Inflammatory macrophage treated with lipopolysaccharide for 1 hour (primary cell): ENCODE results near the gene TIPIN.
A peak's percentile ranks its signal among the peaks of the same experiment; 100 is the strongest.

Experiments
- DNase-seq, 2 donors: peaks; one replicate each; pipeline ENCODE4 v3.0.0-alpha.2; 2020 to 2022

Gene TIPIN

DNA sequence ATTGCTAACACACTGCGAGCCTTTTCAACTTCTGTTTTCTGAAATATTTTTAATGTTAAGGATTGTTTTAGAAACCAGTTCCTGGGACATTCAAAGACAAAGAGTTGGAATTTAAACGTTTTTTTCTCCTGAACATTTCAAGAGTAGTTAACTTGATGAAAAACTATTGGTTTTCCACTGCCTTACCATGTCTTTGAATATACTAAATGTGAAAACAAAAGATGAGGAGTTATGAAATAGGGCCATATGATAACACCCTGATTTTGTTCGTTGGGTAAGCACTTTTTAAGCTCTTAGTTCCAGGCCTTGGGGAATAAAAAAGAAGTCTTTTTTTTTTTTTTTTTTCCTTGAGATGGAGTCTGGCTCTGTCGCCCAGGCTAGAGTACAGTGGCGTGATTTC, 60.3 kb downstream of the TIPIN start:
- no peak for DNase-seq

DNA sequence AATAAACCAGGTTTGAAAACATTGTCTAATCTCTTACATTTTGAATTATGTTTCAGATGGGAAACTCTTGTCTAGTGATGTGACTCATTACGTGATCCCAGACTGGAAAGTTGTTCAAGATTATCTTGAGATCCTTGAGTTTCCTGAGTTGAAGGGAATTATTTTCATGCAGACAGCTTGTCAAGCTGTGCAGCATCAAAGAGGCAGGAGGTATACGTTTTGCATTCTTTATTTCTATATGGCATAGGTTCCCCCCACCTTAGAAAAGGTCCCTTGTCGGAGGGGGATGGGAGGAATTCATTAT, 61.6 kb downstream of the TIPIN start:
- no peak for DNase-seq

DNA sequence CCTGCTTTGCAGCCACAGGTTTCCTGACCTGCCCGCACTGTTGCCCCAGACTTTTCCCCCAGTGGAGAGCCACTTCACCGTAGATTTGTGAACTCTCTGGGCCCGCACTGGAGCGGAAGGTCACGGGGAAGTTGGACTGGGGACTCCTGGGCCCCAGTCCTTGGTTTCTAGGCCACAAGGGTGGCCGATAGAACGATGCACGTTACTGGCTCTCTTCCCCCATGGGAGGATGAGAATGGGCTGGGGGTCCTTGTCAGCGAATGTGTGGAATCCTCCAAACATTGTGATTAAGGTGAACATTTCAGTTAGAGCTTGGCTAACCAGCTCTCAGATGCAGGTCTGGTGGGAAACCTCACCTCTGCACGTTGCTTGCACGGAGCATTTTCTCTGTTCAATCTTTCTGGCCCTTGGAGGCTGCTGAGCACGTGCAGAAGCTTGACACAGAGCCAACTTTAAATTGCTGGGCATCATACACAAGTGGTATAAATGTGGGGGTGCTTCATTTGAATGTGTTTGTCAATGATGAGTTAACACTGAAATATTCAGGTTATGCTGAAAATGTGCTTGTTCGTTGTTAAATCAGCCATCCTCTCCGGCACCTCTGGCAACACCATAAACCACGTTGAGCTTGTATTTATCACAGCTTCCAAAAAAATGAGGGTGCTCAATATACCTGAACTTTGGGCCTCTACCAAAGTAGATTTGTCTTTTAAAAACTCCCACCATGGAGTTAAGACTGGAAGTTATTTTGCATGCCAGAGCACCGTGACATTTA, 62.1 kb downstream of the TIPIN start:
- no peak for DNase-seq

DNA sequence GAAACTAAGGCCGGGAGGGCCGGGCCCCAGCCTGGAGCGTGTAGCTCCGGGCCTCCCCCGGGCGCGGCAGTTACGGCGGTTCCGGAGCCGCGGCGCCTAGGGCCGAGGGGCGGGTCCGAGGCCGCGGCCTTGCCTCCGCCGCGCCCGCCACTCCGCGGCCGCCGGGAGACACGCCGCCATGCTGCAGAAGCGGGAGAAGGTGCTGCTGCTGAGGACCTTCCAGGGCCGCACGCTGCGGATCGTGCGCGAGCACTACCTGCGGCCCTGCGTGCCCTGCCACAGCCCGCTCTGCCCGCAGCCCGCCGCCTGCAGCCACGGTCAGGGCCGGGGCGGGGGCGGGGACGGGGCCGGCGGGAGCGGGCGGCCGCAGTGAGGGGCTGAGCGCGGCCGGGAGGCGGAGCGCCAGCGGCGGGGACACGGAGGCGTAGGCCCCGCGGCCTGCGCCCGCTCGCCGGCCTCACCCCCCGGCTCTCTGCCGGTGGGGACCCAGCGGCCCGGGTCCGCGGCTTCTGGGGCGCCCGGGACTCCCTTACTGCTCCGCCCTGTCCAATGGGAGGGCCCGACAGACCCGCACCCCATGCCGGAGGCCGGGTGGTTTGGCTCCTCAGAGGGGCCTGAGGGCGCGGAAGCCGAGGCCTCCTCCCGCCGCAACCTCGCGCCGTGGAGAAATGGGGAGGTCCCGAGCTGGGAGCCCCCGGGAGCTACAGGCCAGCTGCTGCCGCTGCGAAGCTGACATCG, 62.9 kb downstream of the TIPIN start, which contains the start of gene DIS3L:
DIS3L (plus strand) TSS at position 150 of the 738 bp plus-strand sequence; CDS start at position 179, 29 bp downstream.
- peak; percentile 57 to 60 for DNase-seq

DNA sequence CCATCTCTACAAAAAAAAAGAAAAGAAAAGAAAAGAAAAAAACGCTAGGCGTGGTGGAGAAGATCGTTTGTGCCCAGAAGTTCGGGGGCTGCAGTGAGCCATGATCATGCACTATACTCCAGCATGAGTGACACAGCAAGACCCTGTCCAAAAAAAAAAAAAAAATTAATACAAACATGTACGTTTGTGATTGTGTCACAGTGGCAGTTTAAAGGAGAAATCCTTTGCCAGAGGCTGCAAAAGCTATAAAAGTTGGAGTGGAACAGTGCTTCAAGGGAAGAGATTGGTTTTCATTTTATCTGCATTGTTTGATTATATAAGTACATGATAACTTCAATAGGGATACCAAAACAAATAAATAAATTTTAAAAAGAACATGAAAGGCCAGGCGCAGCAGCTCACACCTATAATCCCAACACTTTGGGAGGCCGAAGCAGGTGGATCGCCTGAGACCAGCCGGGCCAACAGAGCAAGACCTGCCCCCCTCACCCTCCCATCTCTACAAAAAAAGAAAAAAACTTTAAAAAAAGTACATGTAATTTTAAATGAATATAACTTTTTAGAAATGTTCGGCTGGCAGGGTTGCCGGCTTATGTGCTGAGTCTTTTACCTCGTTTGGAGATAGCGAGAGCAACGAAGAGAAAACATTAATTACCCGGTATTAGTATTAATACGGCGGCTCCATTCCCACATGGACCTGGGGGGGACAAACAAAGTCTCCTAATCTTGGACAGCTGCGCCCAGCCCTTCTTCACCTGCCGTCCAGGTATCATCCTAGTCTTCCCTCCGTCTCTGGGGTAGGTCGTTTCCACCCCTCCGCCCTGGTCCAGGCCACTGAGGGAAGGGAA, 63.7 kb downstream of the TIPIN start:
- no peak for DNase-seq

DNA sequence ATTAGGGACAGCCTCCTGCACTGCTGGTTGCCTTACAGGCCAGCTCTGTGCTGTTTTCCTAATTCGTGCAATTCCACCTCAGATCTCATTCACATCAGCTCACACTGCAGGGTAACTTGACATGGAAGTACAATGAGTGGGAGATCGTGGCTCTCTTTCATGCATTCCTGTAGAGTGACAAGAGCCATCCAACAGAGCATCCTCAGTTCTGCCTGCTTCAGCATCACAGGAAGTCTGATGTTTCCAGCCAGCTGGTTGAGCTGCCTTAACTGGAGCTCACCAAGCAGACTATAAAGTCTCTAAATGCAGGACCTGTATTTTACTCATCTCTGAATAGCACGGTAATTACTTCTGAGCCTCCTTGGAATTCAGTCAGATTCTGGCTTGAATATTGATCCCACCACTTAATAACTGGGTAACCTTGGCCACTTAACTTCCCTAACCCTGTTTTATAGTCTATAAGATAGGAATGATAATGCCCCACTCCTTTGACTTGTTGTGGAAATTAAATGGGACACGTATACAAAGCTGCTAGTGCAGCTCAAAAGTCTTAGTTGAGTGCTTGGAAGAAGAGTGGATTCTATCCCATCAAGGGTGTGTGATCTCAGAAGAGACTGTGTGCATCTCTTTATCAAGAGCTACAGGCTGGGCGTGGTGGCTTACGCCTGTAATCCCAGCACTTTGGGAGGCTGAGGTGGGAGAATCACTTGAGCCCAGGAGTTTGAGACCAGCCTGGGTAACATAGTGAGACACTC, 64.5 kb downstream of the TIPIN start:
- no peak for DNase-seq

DNA sequence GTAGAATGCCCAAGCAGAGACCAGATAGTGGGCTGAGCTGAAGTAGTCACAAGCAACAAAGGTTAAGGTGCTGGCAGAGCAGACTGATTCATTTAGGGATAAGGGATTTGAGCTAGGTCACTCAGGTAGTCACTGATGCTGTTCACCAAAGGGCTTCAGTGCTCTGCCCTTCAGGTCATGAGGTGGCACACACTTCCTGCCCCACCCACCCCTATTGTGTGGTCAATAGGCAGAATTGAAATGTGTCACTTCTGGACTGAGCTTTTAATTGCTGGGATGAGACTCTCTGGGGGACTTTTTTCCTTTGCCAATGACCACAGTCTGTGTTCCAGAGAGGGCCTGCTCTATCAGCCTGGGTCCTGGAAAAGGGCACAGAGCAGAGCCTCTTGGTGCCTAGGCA, 66.0 kb downstream of the TIPIN start:
- DNase-seq: no peak

DNA sequence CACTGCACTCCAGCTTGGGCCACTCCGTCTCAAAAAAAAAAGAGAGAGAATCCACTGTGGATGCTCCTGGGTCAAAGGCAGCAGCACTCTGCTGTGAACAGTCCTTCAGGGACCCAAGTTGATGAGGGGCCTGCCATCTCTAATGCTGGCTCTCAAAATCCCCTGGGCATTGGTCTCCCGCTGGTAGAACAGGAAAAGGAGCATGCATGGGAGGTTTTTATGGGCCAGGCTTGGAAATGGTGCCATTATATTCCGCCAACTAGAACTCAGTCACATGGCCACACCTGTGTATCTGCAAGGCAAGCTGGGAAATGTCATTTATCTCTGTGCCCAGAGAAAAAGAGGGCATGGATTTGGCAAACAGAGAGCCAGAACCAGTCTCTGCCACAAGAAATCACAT, 66.5 kb downstream of the TIPIN start:
- no peak for DNase-seq

DNA sequence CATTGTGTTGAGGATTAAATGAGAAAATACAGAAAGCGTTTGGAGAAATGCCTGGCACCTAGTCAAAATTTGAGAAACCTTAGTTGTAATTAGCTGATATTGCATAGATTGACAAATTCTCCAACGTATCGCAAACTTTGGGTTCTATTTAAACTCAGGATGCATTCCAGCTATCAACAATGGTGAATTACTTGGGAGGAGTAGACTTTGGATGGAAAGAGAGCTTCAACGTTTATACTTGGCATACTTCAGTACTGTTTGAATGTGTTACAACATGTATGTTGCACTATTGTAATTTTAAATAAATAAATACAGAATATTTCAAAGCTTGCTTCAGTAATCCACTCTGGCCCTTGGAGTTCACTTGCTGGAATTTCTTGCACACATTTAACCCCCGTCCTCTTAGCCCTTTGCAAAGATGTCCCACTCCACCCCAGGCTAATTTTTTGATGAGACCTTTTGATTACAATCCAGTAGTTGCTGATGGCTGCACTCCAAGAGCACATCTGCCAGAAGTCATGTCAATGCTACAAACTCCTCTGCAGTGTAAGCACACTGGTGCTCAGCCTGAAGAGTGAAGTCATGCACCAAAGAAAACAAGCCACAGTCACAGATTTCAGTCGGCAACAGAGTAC, 67.8 kb downstream of the TIPIN start:
- DNase-seq: no peak

DNA sequence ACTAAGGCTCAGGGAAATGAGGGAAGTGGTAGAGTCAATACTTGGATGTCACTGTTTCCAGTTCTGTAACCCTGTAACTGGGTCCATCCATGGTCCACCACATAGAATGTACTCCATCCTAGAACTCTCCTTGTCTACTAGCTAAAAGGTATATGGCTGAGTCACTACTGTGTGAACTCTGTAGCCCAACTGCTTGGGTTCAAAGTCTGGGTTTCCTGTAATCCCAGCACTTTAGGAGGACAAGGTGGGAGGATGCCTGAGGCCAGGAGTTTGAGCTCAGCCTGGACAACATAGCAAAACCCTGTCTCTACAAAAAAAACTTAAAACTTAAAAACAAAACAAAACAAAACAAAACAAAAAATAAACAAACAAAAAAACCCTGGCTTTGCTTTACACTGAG, 68.4 kb downstream of the TIPIN start:
- no peak for DNase-seq

DNA sequence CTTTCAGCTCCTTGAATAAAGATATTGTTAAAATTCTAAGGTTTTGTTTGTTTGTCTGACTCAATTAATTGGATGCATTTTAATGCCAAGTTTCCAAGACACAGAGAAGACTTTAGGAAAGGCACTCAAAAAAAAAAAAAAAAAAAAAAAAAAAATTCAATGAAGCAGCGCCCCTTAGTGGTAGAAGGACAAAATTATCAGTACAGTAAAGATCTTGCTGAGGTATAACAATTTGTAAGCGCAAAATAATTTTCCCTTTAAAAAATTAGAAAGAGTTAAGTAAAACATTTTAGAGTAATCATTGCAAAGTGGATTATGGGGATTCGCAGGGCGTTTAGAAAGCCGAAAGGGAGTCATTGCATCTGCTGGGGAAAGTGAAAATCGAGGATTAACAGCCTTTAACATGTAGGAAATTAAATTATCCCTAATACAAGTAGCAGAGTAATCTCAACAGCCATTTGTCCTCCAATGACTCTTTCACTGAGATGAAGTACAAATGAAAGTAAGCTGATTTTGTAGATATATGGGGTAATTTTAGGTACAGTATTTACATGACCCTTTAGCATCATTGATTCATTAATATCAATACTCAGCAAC, 68.9 kb downstream of the TIPIN start:
- DNase-seq: peak; percentile 30 to 73
